Measurements from ENCODE around the gene GAPDH. TPM values are rescaled to one million over a fixed set of nuclear protein-coding genes. Genes with fewer than 3 reads are reported as not detected.

The GAPDH gene
- total and polyA plus RNA-seq, 10 of the 15 experiments (the other 5 are each of a cell fraction or from before 2014, with no cell fraction given), result 5,606 to 14,240 (median 9,400) TPM

GRCh38 chr12:6493497-6494257 lies 40.6 kb upstream of the GAPDH start, which contains the start of gene NCAPD2 (continued):
- no peak for TF ChIP-seq ATF3 (IDR thresholded peaks at IDR 0.05; ENCODE audit: borderline replicate concordance, extremely low read depth, low read depth, low read length)
- no peak for TF ChIP-seq FOXK2 (IDR thresholded peaks at IDR 0.05)
- TF ChIP-seq REST (IDR thresholded peaks at IDR 0.05; ENCODE audit: low read depth, low read length), result no peak
- no peak for TF ChIP-seq YBX1 (IDR thresholded peaks at IDR 0.05)
- TF ChIP-seq SUPT20H (IDR thresholded peaks at IDR 0.05; ENCODE audit: borderline replicate concordance, control insufficient read depth, low read depth, low read length), result no peak
- peak; percentile 29; the same call in 1 of the 2 replicates for TF ChIP-seq HCFC1 (IDR thresholded peaks at IDR 0.05; ENCODE audit: low read length)
- TF ChIP-seq RAD21 (IDR thresholded peaks at IDR 0.05; ENCODE audit: insufficient read depth, low read depth, low read length), result no peak
- TF ChIP-seq CHD4 (IDR thresholded peaks at IDR 0.05), result no peak
- TF ChIP-seq USF1 (IDR thresholded peaks at IDR 0.05; ENCODE audit: borderline replicate concordance, extremely low read length, insufficient read depth, low read depth, low read length), result no peak
- TF ChIP-seq ZBTB11 (CRISPR knock-in tag; IDR thresholded peaks at IDR 0.05), result no peak
- no peak for TF ChIP-seq CEBPB (IDR thresholded peaks at IDR 0.05; ENCODE audit: borderline replicate concordance in 1 of 2, low read depth in 2 of 2, low read length in 2 of 2)
- TF ChIP-seq MAX (IDR thresholded peaks at IDR 0.05; ENCODE audit: low read depth, low read length), result no peak
- TF ChIP-seq PML (IDR thresholded peaks at IDR 0.05; ENCODE audit: low read length), result peak; percentile 85; the same call in 1 of the 2 replicates
- TF ChIP-seq PAX8 (IDR thresholded peaks at IDR 0.05), result no peak; the same call in 1 of the 2 replicates
- peak; percentile 85 for TF ChIP-seq SP1 (IDR thresholded peaks at IDR 0.05; ENCODE audit: low read depth, low read length)
- TF ChIP-seq ZNF274 (IDR thresholded peaks at IDR 0.05; ENCODE audit: insufficient read depth, insufficient read length), result no peak
- no peak for TF ChIP-seq ASH2L (IDR thresholded peaks at IDR 0.05; ENCODE audit: borderline replicate concordance, low read depth)
- no peak for TF ChIP-seq HDAC6 (IDR thresholded peaks at IDR 0.05; ENCODE audit: unreplicated experiment)
- TF ChIP-seq IRF5 (IDR thresholded peaks at IDR 0.05; ENCODE audit: borderline replicate concordance), result no peak
- TF ChIP-seq TAF1 (IDR thresholded peaks at IDR 0.05; ENCODE audit: borderline replicate concordance, low read depth, low read length), result peak; percentile 78
